ENCODE measurements around the gene GDPD4.
A peak's percentile ranks its signal among the peaks of the same experiment; 100 is the strongest.

Gene GDPD4

DNA sequence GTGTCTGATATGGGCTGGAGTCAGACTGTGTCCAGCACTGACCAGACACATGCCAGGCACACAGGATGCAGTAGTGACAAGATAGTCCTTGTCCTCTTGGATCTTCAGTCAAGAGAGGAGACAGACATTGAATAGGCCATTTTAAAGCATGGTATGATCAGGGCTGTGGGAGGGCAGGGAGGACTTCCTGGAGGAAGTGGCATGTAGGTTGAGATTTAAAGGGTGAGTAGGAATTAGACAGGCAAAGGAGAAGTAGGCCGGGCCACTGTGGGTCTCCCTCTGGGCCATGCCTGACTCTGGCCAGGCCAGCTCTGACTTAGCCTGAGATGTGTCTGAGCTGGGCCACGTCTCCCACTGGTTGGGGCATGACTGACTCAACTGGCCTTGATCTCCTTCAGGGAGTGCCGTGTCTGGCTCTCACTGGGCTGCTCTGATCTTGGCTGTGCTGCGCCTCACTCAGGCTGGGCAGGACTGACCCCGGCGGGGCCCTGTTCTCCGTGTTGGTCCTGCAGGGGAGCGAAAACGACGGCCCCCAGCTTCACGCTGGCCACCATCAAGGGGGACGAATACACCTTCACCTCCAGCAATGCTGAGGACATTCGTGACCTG is 102.2 kb downstream of the GDPD4 start:
- DNase-seq (ENCODE audit: low read depth) = no peak
- TF ChIP-seq, protein P1, sequence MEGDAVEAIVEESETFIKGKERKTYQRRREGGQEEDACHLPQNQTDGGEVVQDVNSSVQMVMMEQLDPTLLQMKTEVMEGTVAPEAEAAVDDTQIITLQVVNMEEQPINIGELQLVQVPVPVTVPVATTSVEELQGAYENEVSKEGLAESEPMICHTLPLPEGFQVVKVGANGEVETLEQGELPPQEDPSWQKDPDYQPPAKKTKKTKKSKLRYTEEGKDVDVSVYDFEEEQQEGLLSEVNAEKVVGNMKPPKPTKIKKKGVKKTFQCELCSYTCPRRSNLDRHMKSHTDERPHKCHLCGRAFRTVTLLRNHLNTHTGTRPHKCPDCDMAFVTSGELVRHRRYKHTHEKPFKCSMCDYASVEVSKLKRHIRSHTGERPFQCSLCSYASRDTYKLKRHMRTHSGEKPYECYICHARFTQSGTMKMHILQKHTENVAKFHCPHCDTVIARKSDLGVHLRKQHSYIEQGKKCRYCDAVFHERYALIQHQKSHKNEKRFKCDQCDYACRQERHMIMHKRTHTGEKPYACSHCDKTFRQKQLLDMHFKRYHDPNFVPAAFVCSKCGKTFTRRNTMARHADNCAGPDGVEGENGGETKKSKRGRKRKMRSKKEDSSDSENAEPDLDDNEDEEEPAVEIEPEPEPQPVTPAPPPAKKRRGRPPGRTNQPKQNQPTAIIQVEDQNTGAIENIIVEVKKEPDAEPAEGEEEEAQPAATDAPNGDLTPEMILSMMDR (conservative IDR thresholded peaks at IDR 0.05; ENCODE audit: low read depth, low read length) = no peak
- no peak overlapping the region for H3K4me3 ChIP-seq (ENCODE audit: low read depth, low read length)

DNA sequence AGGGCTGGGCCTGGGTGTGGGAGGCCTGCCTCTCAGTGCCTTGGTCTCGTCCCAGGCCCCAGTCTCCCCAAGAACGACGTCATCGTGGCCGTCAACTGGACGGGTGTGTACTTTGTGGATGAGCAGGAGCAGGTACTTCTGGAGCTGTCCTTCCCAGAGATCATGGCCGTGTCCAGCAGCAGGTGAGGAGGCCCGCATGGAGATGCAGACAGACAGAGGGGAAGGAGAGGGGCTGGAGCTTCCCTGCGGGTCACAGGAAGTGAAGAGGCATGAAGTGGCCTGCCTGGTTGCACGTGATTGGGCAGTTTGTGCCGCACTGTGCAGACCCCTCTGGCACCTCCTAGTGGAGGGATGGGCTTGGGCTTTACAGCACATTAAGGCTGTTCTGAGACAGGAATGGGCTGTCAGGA is 103.0 kb downstream of the GDPD4 start:
- H3K4me3 ChIP-seq (ENCODE audit: low read depth, low read length) = no peak overlapping the region
- TF ChIP-seq, protein P1 (conservative IDR thresholded peaks at IDR 0.05; ENCODE audit: low read depth, low read length) = peak; percentile 56
- DNase-seq (ENCODE audit: low read depth) = peak; percentile 28

DNA sequence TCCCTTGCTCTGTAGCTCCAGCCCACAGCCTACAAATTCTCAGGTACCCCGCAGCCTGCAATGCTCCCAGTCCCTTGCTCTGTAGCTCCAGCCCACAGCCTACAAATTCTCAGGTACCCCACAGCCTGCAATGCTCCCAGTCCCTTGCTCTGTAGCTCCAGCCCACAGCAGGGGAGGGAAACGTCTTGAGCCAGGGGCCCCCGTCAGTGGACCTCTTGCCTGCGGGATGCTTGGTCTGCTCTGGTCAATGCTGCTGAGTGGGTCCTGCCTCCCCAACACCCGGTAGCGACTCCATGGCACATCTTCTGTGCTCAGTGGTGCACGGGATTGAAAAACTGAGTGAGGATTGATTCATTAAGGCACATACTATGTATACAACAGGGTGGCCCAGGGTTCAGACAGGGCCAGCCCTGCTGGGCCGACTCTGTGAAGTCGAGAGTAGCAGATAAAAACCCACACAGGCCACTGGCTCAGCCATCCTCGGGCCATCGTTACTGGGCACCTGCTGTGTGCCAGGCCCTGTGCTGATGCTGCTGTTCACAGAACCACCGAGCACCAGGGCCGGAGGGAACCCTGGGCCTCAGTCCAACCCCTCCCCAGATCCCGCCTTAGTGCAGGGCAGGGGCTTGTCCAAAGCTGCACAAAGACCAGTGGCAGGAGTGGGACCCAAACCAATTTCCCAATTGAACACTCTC is 103.7 kb downstream of the GDPD4 start:
- H3K4me3 ChIP-seq (ENCODE audit: low read depth, low read length) = no peak overlapping the region
- TF ChIP-seq, protein P1 (conservative IDR thresholded peaks at IDR 0.05; ENCODE audit: low read depth, low read length) = no peak
- DNase-seq (ENCODE audit: low read depth) = no peak

DNA sequence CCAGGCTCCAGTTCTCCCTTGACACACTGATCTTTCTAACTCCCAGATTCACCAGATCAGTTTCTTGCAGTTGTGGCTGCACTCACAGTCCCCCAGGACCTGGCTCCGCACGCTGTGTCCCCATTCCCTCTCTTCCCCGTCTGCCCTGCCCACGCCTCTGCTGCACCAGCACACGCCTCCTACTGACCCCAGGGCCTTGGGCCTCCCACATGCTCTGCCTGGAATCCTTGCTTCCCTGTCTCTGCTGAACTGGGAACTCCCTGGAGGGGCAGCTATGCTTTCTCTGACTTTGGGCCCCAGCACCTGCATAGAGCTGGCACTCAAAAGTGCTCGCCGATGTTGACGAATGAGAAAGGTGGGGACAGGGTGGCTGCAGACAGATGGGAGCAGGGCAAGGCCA is 104.5 kb downstream of the GDPD4 start:
- TF ChIP-seq, protein P1 (conservative IDR thresholded peaks at IDR 0.05; ENCODE audit: low read depth, low read length) = no peak
- no peak overlapping the region for H3K4me3 ChIP-seq (ENCODE audit: low read depth, low read length)
- DNase-seq (ENCODE audit: low read depth) = no peak

DNA sequence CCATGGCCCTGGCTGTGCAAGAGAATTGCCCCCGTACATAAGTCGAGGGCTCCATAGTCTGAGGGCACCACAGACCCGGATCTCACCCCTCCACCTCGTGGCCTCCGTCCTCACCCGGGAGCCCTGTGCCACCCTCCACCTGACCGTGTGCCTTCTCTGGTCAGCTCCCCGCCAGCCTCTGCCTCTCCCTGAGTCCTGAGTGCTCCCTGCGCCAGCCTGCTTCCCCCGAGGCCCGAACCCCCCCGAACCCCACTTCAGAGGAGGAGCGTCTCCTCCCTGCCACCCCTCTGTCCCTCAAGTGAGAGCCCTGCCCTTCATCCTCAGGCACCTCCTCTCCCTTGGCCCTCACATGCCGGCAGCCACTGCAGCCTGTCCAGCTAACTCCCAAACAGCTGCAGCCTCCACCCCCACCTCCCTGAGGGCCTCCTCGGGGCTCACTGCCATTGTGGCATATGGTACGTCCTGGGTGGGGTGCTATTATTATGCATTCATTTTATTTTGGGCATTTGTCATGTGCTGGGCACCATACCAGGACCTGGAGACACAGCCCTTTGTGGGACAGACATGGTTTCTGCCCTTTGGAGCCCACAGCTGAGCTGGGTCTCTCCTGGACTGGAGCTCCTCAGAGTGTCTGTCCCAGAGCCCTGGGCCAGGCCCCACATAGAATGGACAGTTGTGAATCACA is 106.3 kb downstream of the GDPD4 start:
- TF ChIP-seq, protein P1 (conservative IDR thresholded peaks at IDR 0.05; ENCODE audit: low read depth, low read length) = no peak
- DNase-seq (ENCODE audit: low read depth) = no peak
- no peak overlapping the region for H3K4me3 ChIP-seq (ENCODE audit: low read depth, low read length)

DNA sequence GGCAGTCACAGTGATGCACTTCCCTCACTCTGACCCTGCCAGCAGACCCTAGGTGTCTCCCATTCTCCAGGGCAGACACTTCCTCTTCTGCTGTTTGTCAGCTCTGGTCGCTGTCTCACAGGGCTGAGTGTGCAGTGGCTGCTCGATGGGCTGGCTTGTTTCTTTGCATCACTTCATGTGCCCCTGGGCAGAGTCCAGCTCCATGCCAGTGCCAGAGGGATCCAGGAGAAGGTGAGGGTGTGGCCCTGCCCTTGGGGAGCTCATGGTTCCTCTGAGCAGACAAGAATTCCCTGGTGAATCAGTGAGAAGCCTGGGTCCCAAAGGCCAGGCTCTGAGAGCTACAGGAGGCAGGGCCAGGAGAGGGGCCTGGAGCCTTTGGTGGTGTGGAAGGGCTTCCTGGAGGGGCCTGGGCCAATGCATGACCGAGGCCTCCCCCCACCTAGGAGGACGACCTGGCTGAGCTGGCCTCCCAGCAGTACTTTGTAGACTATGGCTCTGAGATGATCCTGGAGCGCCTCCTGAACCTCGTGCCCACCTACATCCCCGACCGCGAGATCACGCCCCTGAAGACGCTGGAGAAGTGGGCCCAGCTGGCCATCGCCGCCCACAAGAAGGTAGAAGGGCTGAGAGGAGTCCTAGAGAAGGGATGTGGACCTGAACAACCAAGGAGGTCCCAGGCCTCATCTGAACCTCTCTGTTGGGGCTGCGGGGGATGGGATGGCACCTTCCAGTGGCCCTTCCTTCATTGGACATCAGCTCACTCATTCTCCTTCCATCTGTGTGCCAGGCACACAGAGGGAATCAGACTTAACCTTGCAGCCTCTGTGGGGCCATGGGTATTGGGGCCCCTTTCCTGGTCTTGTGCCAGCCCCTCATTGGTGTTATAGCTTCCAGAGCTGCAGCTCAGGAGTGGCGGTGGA is 107.3 kb downstream of the GDPD4 start:
- TF ChIP-seq, protein P1 (conservative IDR thresholded peaks at IDR 0.05; ENCODE audit: low read depth, low read length) = no peak
- no peak overlapping the region for H3K4me3 ChIP-seq (ENCODE audit: low read depth, low read length)
- no peak for DNase-seq (ENCODE audit: low read depth)

Data from choroid plexus epithelial cell (primary cell).